Epithelial cell of esophagus (primary cell): ENCODE results near the gene DOCK9.

ENCODE experiments used
- DNase-seq: peaks from one replicate; pipeline ENCODE4 v3.0.0; 2010; ENCODE audit warnings: low read depth
- H3K4me3 ChIP-seq: 2 replicates; pipeline ENCODE4 v1.5.1; 2011; ENCODE audit warnings: mild to moderate bottlenecking, low read length, control low read depth
- TF ChIP-seq, protein P1 (sequence below): IDR thresholded peaks from 2 replicates; pipeline ENCODE4 v1.5.1; 2011; ENCODE audit warnings: low read depth, mild to moderate bottlenecking, low read length, control low read depth, inconsistent platforms; ENCODE audit not compliant: insufficient read depth; ENCODE audit errors: missing control alignments

The DOCK9 gene

DNA sequence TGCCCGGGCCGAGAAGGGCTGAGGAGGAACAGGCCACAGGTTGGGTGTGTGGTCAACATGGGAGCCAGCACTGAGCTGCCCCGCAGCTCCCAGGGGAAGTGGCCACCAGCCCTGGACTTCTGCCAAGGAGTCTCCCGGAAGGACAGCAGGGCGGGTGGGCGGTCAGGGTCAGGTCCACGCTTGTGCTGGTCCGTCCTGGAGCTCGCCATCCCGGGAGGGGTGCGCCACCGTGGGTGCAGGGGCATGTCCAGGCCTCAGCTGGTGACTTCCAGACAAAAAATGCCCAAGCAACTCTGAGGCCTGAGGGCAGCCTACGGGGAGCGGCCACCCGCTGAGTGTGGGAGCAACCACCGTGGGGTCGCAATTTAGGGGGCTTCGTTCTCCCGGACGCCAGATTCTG lies 203.9 kb downstream of the DOCK9 start:
- no peak for DNase-seq
- TF ChIP-seq, protein P1, sequence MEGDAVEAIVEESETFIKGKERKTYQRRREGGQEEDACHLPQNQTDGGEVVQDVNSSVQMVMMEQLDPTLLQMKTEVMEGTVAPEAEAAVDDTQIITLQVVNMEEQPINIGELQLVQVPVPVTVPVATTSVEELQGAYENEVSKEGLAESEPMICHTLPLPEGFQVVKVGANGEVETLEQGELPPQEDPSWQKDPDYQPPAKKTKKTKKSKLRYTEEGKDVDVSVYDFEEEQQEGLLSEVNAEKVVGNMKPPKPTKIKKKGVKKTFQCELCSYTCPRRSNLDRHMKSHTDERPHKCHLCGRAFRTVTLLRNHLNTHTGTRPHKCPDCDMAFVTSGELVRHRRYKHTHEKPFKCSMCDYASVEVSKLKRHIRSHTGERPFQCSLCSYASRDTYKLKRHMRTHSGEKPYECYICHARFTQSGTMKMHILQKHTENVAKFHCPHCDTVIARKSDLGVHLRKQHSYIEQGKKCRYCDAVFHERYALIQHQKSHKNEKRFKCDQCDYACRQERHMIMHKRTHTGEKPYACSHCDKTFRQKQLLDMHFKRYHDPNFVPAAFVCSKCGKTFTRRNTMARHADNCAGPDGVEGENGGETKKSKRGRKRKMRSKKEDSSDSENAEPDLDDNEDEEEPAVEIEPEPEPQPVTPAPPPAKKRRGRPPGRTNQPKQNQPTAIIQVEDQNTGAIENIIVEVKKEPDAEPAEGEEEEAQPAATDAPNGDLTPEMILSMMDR: no peak

GRCh38 chr13:98772794-98773452 lies 204.9 kb downstream of the DOCK9 start:
- H3K4me3 ChIP-seq: no peak overlapping the region
- TF ChIP-seq, protein P1: no peak
- DNase-seq: no peak

More for the DNA sequence above, 203.9 kb downstream of the DOCK9 start:
- no peak overlapping the region for H3K4me3 ChIP-seq

GRCh38 chr13:98771838-98772611 lies 205.8 kb downstream of the DOCK9 start:
- H3K4me3 ChIP-seq: no peak overlapping the region
- TF ChIP-seq, protein P1: no peak
- no peak for DNase-seq

DNA sequence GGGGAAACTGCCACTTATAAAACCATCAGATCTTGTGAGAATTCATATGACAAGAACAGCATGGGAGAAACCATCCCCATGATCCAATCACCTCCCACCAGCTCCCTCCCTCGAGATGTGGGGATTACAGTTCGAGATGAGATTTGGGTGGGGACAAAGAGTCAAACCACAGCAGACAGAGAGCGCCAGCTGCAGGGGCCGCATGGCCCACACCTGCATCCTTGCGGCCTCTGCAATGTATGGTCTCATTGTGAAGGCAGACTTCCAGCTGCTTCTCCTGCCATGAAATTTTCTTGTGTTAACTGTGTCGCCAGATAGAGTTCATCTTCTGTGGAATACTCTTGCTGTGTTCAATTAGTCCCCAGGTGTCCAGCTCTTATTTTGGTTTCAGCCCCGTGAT lies 208.1 kb downstream of the DOCK9 start:
- H3K4me3 ChIP-seq: no peak overlapping the region
- DNase-seq: no peak
- TF ChIP-seq, protein P1: no peak

DNA sequence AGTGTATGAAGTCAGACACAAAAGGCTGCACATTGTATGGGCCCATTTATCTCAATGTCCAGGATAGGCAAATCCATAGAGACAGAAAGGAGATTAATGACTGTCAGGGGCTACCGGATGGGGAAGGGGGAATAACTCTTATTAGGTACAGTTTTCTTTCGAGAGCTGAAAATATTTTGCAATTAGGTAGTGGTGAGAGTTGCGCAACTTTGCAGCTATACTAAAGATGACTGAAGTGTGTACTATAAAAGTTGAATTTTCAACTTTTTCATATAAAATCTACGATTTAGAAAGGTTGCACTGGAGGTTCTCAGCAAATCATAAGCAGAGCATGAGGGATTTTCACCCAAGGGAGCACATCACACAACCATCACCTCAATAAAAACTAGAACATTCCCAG lies 209.3 kb downstream of the DOCK9 start:
- peak; percentile 16 for DNase-seq
- TF ChIP-seq, protein P1: no peak
- H3K4me3 ChIP-seq: no peak overlapping the region

DNA sequence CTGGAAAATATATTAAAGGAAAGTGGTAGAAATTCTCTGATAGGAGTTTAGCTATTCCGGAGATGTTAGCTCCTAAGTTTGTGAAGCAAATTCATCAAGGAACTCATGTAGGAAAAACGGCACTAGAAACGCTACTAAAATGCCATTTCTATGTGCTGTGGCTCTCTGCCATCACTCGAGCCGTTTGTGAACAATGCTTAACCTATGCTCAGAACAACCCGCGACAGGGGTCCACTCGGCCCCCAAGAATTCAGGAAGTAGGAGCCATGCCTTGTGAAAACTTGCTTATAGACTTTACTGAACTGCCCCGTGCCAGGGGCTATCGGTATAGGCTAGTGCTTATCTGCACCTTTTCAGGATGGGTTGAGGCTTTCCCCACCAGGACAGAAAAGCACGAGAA lies 211.2 kb downstream of the DOCK9 start:
- DNase-seq: no peak
- no peak overlapping the region for H3K4me3 ChIP-seq
- TF ChIP-seq, protein P1: no peak
